Heart left ventricle (tissue), 16 donors: ENCODE results near the gene VPS37D. TPM values are rescaled to one million over a fixed set of nuclear protein-coding genes. Genes with fewer than 3 reads are reported as not detected.
"Not testable (repeated sequence)": the region's sequence is repeated elsewhere in the genome, so short reads cannot be mapped to it uniquely, and the experiment has no call there.

Source experiments
- ATAC-seq, 4 donors: fragments of 200-7000 bp; cut with Tn5 transposase; one replicate each; pipeline ENCODE4 v1.9.1; 2020 to 2022; ENCODE audit warnings: moderate library complexity in 4 of 4, mild to moderate bottlenecking in 3 of 4, moderate number of reproducible peaks in 1 of 4
- DNase-seq, 5 donors: peaks; one replicate each; pipeline ENCODE4 v3.0.0-alpha.2; 2020
- H3K27ac ChIP-seq, 12 donors: fragments of 200-600 bp; sonication (generic) in 4 of 12; one replicate each; pipeline versions ENCODE4 v1.5.0 to v1.8.0; 2016 to 2022; ENCODE audit warnings: mild to moderate bottlenecking in 2 of 12
- H3K27me3 ChIP-seq, 9 donors: fragments of 200-600 bp; sonication (generic) in 2 of 9; one replicate each; pipeline versions ENCODE4 v1.5.1 to v1.8.0; 2016 to 2022; ENCODE audit warnings: mild to moderate bottlenecking in 3 of 9
- H3K36me3 ChIP-seq, 9 donors: fragments of 200-600 bp; sonication (generic) in 2 of 9; one replicate each; pipeline versions ENCODE4 v1.5.0 to v1.8.0; 2018 to 2022; ENCODE audit warnings: mild to moderate bottlenecking in 2 of 9
- H3K4me1 ChIP-seq, 12 donors: fragments of 200-600 bp; sonication (generic) in 4 of 12; one replicate each; pipeline versions ENCODE4 v1.5.0 to v1.8.0; 2016 to 2022; ENCODE audit warnings: mild to moderate bottlenecking in 3 of 12
- H3K4me3 ChIP-seq, 12 donors: fragments of 200-600 bp; sonication (generic) in 4 of 12; one replicate each; pipeline versions ENCODE4 v1.5.0 to v1.8.0; 2017 to 2022; ENCODE audit warnings: mild to moderate bottlenecking in 9 of 12, moderate library complexity in 4 of 12
- H3K9me3 ChIP-seq, 12 donors: fragments of 200-600 bp; sonication (generic) in 4 of 12; one replicate each; pipeline versions ENCODE4 v1.5.0 to v1.8.0; 2016 to 2022; ENCODE audit warnings: mild to moderate bottlenecking in 1 of 12
- CTCF ChIP-seq, 12 donors: fragments of 200-600 bp; sonication (generic) in 4 of 12; IDR thresholded peaks; one replicate each; pipeline versions ENCODE4 v1.5.0 to v1.8.0; 2018 to 2022; ENCODE audit warnings: antibody characterized with exemption in 12 of 12, mild to moderate bottlenecking in 5 of 12
- POLR2A ChIP-seq, 2 donors: fragments of 450-650 bp; IDR thresholded peaks; one replicate each; pipeline ENCODE4 v1.6.1; 2017; ENCODE audit warnings: antibody characterized with exemption in 2 of 2, mild to moderate bottlenecking in 2 of 2, moderate library complexity in 2 of 2
- WGBS, 4 donors: extraction: QIAGEN DNeasy Blood & Tissue Kit in 2 of 4; methylation state at CpG; one replicate each; pipeline versions ENCODE4 v1.1.5 to v1.1.7; 2013 to 2018; 5-methylcytosine and 5-hydroxymethylcytosine counted together
- intact Hi-C, 10 donors: fragments of 100-400 bp; cut with DNase I; formaldehyde crosslinking; loops; one replicate each; pipeline versions ENCODE4 v1.11.1 to v1.14.2; 2022
- long read RNA-seq, 3 donors: library from polyadenylated mRNA; unstranded; transcript quantifications; one replicate each; pipeline ENCODE4 v2.0.0, GENCODE V29; 2020 to 2021
- polyA plus RNA-seq, 2 donors: library from polyadenylated mRNA; stranded (reverse); fragments of 200-250 nt; gene quantifications; one replicate each; pipeline ENCODE4 v1.2.3, GENCODE V29; 2013
- total RNA-seq, 9 donors: library from RNA; depleted of rRNA in 2 of 9; stranded (reverse); fragments of >200 nt in 2 of 9; fragmentation: NEBNext Ultra II Directional in 3 of 9; extraction: Animal tissue kit (Norgen Biotek cat#: 25700) in 3 of 9; gene quantifications; one replicate each; pipeline versions ENCODE4 v1.1.0 to v1.2.4, GENCODE V29; 2016 to 2023
- donor health status: ischemic (EF 13 %, LVEDD 7.1; RV severe dilation, severe dysfunction).
- donor health status: healthy with polysubstance abuse.
- donor health status: DM: no; HTN: yes; CAD: no.
- donor health status: DM: no; HTN: no; CAD: no.
- donor health status: ischemic (EF 25% LVEDD 6.9; RV normal size, moderate dysfunction).
- donor health status: ischemic (EF 25% LVEDD 5.7; RV mildly dilated, moderate dysfunction).
- donor health status: healthy.
- donor health status: DM: yes; HTN: yes; CAD: no.
- donor health status: ischemic (EF 35%, LVEDD 5.7; RV mildly dilated, moderate dysfunction).
- donor health status: nonischemic (EF 11% LVEDD 7.7; RV severe dilation, severe dysfunction).
- donor health status: DM: yes; HTN: yes; CAD: no.
- donor health status: PGD.
- donor health status: ischemic (EF 29% LVEDD 5.4; RV normal size, mild dysfunction).
- donor health status: nonischemic (EF 23%, LVEDD 6.1; RV moderate dilation, normal function).

The VPS37D gene
- total RNA-seq, result 1 to 10 TPM; 1.9 to 2.9 (median 2.7) TPM
- 1 to 10 TPM; 1.1 to 2.2 TPM for polyA plus RNA-seq
- long read RNA-seq, donor 1, partial matches to known transcripts, result 1 of 3 reads
- long read RNA-seq, donor 1, other reads (novel, unspliced or antisense), result 0 of 3 reads
- long read RNA-seq, donor 2, result 0 reads
- long read RNA-seq, donor 3, partial matches to known transcripts, result 0 of 2 reads
- long read RNA-seq, donor 3, other reads (novel, unspliced or antisense), result 0 of 2 reads

GRCh38 chr7:73667344-73668102 lies at the start of gene VPS37D:
Gene VPS37D (plus strand): TSS chr7:73667831. CDS start chr7:73667959, 128 bp downstream.
- Histone ChIP-seq H3K9me3 (peaks cover 0 to 9% (median 0%) of the 10 kb centered on the region in 12 donors), H3K4me1 (peaks cover 0 to 20% (median 8%) of the 10 kb centered on the region in 12 donors), H3K27me3 (no peaks in the 10 kb centered on the region), H3K27ac (peak within 1 kb of the TSS in 3 of 12 donors; percentile 3 to 41 (median 19)), H3K4me3 (peak within 1 kb of the TSS; percentile 34 to 97 (median 60)), H3K36me3 (peaks cover 0 to 3% (median 0%) of the 10 kb centered on the region in 9 donors)
- peak in 1 of 2 donors; percentile 19 for TF ChIP-seq POLR2A (IDR thresholded peaks at IDR 0.05)
- peak; percentile 31 to 97 (median 79) for TF ChIP-seq CTCF (IDR thresholded peaks at IDR 0.05)
- intact Hi-C loops, result loop anchor here in 9 of 10 donors (2.0 to 10.0 kb wide), 6 partner anchors 50 to 70 kb away; partner anchors contain the start of genes STX1A (in 2 of the 9) and ABHD11 (in 1 of the 9)
- ATAC-seq, result peak; percentile 60 to 95 (median 94)
- 2 to 11% (median 4%) methylated on average over 23 to 79 of the region's 79 CpGs for WGBS, 4 donors
- DNase-seq, result peak; percentile 89 to 96 (median 90)

GRCh38 chr7:73618538-73618937 lies 49.1 kb upstream of the VPS37D start:
- no peak for DNase-seq
- no peaks in the 10 kb centered on the region for H3K9me3 ChIP-seq
- peaks cover 0 to 12% (median 7%) of the 10 kb centered on the region in 12 donors for H3K4me1 ChIP-seq
- no peaks in the 10 kb centered on the region for H3K36me3 ChIP-seq
- H3K27me3 ChIP-seq, result peaks cover 0 to 43% (median 20%) of the 10 kb centered on the region in 9 donors
- H3K4me3 ChIP-seq, result no peak overlapping the region
- TF ChIP-seq POLR2A (IDR thresholded peaks at IDR 0.05), result no peak
- no peak for TF ChIP-seq CTCF (IDR thresholded peaks at IDR 0.05)
- no peak overlapping the region for H3K27ac ChIP-seq
- WGBS, 4 donors, result 48 to 72% (median 57%) methylated on average over 4 of the region's 4 CpGs
- ATAC-seq, result no peak
- intact Hi-C loops, result no loop called here

- Histone ChIP-seq H3K27me3 (peaks cover 4 to 46% (median 29%) of the 10 kb centered on the region in 9 donors), H3K4me1 (peaks cover 0 to 19% (median 14%) of the 10 kb centered on the region in 12 donors)
- H3K9me3 ChIP-seq, DNase-seq, intact Hi-C loops, H3K36me3 ChIP-seq, H3K4me3 ChIP-seq, H3K27ac ChIP-seq, ATAC-seq: not testable (repeated sequence)
- WGBS, 4 donors, result 84 to 86% (median 85%) methylated on average over 11 of the region's 11 CpGs
Observed at GRCh38 chr7:73619394-73619793, 48.2 kb upstream of the VPS37D start.

- Histone ChIP-seq H3K4me1 (peaks cover 0 to 21% (median 15%) of the 10 kb centered on the region in 12 donors), H3K36me3 (no peaks in the 10 kb centered on the region), H3K9me3 (no peaks in the 10 kb centered on the region), H3K27ac (no peak overlapping the region), H3K4me3 (no peak overlapping the region), H3K27me3 (peaks cover 4 to 53% (median 36%) of the 10 kb centered on the region in 9 donors)
- DNase-seq (no peak), ATAC-seq (no peak)
- intact Hi-C loops, result no loop called here
- 53 to 60% (median 58%) methylated on average over 7 of the region's 7 CpGs for WGBS, 4 donors
- TF ChIP-seq CTCF (IDR thresholded peaks at IDR 0.05), result no peak
- TF ChIP-seq POLR2A (IDR thresholded peaks at IDR 0.05), result no peak
Observed at GRCh38 chr7:73621168-73622063, 46.2 kb upstream of the VPS37D start.
